Cardiac muscle cell (in vitro differentiated cells and primary cell): ENCODE data around the gene C11orf87. TPM values are rescaled to one million over a fixed set of nuclear protein-coding genes. Genes with fewer than 3 reads are reported as not detected.
A peak's percentile ranks its signal among the peaks of the same experiment; 100 is the strongest.

ENCODE experiments used
- DNase-seq, 2 donors: peaks; one replicate each; pipeline versions ENCODE4 v3.0.0 to v3.0.0-alpha.2; 2010 to 2017; ENCODE audit warnings: low read depth in 1 of 2, low spot score in 1 of 2
- H3K27ac ChIP-seq: fragments of 200-600 bp; sonication (generic); 2 replicates; pipeline ENCODE4 v1.5.1; 2016
- H3K27me3 ChIP-seq: fragments of 200-600 bp; sonication (generic); 2 replicates; pipeline ENCODE4 v1.6.0; 2016; ENCODE audit warnings: control low read depth
- H3K36me3 ChIP-seq: fragments of 200-600 bp; sonication (generic); 2 replicates; pipeline ENCODE4 v1.5.1; 2016; ENCODE audit warnings: control low read depth
- H3K4me1 ChIP-seq: fragments of 200-600 bp; sonication (generic); 2 replicates; pipeline ENCODE4 v1.8.1; 2017; ENCODE audit warnings: low read depth, mild to moderate bottlenecking, mixed run types
- H3K4me3 ChIP-seq: fragments of 200-600 bp; sonication (generic); 2 replicates; pipeline ENCODE4 v1.5.1; 2016; ENCODE audit warnings: mild to moderate bottlenecking
- H3K9me3 ChIP-seq: fragments of 200-600 bp; sonication (generic); 2 replicates; pipeline ENCODE4 v1.5.1; 2017; ENCODE audit warnings: low read depth, mild to moderate bottlenecking, control low read depth
- polyA plus RNA-seq: library from polyadenylated mRNA; unstranded; fragments of >200 nt; fragmentation: Nextera tagmentation; extraction: Ambion mirVana; gene quantifications from 2 replicates; pipeline ENCODE4 v1.2.1, GENCODE V29; 2016
- total RNA-seq: library from RNA; depleted of rRNA; stranded (reverse); fragments of >200 nt; gene quantifications from 2 replicates; pipeline ENCODE4 v1.2.3, GENCODE V29; 2016
- TF ChIP-seq, protein P1 (sequence below): IDR thresholded peaks from 2 replicates; pipeline ENCODE4 v1.5.1; 2012; ENCODE audit warnings: low read depth, mild to moderate bottlenecking, low read length

Gene C11orf87
- total and polyA plus RNA-seq, 2 experiments from 2014 or later, result 0.34 to 0.42 TPM

DNA sequence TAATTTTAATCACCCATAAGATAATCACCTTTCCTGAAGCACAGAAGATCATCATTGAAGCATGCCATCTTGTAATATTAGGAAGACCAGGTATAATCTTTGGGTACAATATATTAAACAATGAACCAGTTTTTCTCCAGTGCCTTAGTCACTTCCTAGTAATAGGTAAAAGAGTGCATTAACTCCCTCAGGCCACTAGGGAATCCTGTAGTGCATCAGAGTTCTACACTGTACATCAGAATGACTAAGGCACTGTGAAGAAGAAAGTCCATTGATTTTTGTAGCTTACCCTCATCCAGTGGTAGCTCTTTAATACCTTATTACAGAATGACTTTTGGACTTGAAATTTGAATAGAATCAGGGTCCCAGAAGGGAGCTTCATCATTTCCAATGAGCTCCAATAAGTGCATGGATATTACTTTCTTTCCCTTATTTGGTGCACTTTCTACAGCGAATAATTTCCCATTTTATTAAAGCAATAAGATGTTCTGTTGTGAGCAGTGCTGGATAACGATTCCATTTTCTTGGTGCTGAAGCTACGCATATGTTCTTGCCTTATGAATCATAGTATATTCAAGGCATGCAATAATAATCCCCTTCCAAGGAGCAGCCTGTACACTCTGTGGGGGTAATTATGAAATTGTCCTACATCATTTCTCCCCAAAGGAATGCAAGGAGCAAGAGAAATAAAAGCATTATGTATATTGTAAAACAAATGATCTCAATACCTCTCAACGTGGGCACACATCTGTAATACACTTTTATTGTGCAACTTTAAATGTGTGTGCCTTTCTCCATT is 4.7 kb downstream of the C11orf87 start:
- TF ChIP-seq, protein P1, sequence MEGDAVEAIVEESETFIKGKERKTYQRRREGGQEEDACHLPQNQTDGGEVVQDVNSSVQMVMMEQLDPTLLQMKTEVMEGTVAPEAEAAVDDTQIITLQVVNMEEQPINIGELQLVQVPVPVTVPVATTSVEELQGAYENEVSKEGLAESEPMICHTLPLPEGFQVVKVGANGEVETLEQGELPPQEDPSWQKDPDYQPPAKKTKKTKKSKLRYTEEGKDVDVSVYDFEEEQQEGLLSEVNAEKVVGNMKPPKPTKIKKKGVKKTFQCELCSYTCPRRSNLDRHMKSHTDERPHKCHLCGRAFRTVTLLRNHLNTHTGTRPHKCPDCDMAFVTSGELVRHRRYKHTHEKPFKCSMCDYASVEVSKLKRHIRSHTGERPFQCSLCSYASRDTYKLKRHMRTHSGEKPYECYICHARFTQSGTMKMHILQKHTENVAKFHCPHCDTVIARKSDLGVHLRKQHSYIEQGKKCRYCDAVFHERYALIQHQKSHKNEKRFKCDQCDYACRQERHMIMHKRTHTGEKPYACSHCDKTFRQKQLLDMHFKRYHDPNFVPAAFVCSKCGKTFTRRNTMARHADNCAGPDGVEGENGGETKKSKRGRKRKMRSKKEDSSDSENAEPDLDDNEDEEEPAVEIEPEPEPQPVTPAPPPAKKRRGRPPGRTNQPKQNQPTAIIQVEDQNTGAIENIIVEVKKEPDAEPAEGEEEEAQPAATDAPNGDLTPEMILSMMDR, result peak; percentile 39
- no peak for DNase-seq
- Histone ChIP-seq H3K36me3 (no peaks in the 10 kb centered on the region), H3K4me3 (no peak overlapping the region), H3K27ac (no peak overlapping the region), H3K4me1 (peaks cover 8% of the 10 kb centered on the region), H3K9me3 (no peaks in the 10 kb centered on the region), H3K27me3 (peaks cover 86% of the 10 kb centered on the region)

DNA sequence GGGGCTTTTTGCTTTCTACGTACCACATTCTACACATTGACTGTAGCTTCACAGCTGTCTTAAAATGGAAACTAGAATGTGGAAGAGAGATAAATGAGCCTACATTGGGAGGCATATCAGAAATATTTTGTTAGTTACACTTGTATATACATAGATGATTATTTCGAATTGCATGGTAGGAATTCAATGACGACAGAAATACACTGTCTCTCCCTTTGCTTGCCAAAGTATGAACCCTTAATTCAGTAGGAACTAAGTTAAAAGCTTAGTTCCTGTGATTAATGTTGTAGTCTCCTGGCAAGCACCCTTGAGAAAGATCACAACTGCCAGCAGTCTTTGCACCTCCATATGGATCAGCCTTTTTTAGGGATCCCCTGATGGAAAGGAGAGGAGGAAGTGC is 10.1 kb downstream of the C11orf87 start:
- no peaks in the 10 kb centered on the region for H3K36me3 ChIP-seq
- H3K27me3 ChIP-seq, result peaks cover 31% of the 10 kb centered on the region
- no peak overlapping the region for H3K27ac ChIP-seq
- no peaks in the 10 kb centered on the region for H3K9me3 ChIP-seq
- DNase-seq, result no peak
- H3K4me3 ChIP-seq, result no peak overlapping the region
- no peaks in the 10 kb centered on the region for H3K4me1 ChIP-seq
- TF ChIP-seq, protein P1, result no peak

DNA sequence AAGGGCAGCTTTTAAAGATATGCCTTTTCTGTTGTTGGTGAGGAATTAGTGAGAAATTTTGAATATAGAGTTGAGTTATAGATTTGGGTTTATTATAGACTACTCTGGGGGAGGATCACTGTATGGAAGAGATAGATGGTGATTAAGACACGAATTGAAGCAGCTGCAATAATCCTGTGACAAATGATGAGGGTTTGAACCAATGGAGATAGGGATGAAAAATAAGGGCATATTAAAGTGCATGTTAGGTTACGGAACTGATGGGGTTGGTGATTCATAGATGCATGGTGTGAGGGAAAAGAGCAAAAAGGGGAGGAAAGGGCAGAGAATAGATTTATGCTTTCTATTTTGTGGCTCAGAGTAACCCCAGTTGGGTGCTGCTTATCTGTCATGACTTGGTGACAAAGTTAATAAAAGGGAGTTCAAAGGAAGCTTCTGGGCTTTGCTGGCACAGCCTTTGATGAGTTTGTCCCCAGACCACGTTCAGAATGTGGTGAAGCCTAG is 11.8 kb downstream of the C11orf87 start:
- TF ChIP-seq, protein P1, result no peak
- no peaks in the 10 kb centered on the region for H3K36me3 ChIP-seq

DNA sequence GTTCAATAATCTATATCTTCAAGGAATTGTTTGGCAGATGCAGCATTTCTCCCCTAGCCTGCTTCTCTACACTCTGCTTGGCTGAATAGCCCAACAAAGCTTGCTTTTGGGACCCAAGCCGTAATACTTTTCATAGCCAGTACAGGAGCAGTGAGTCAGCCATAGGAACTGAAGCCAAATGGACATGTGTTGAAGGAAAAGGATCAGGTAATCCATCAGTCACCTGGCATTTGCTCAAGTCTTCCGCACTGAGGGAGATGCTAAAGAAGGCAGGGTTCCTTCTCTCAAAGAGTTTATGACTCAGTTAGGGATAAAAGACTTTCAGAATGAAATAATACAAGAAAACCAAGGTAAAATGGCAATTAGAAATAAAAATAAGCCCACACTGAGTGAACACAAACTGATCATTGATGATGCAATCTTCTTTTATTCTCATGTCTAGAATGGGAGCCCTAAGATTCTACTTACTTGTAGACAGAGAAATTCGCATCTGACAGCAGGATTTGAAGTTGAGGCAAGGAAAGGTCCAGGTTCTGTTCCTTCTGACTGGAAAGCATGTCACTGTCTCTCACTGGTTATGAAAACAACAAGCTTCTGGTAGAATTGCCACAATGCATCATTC is 13.2 kb downstream of the C11orf87 start:
- H3K4me1 ChIP-seq, result no peaks in the 10 kb centered on the region
- H3K27ac ChIP-seq, result no peak overlapping the region
- TF ChIP-seq, protein P1, result no peak
- H3K36me3 ChIP-seq, result no peaks in the 10 kb centered on the region
- H3K4me3 ChIP-seq, result no peak overlapping the region
- DNase-seq, result no peak
- no peaks in the 10 kb centered on the region for H3K9me3 ChIP-seq
- peaks cover 12% of the 10 kb centered on the region for H3K27me3 ChIP-seq

More for the DNA sequence above, 11.8 kb downstream of the C11orf87 start:
- Histone ChIP-seq H3K27me3 (peaks cover 21% of the 10 kb centered on the region), H3K4me1 (no peaks in the 10 kb centered on the region), H3K4me3 (no peak overlapping the region), H3K27ac (no peak overlapping the region), H3K9me3 (no peaks in the 10 kb centered on the region)
- no peak for DNase-seq

DNA sequence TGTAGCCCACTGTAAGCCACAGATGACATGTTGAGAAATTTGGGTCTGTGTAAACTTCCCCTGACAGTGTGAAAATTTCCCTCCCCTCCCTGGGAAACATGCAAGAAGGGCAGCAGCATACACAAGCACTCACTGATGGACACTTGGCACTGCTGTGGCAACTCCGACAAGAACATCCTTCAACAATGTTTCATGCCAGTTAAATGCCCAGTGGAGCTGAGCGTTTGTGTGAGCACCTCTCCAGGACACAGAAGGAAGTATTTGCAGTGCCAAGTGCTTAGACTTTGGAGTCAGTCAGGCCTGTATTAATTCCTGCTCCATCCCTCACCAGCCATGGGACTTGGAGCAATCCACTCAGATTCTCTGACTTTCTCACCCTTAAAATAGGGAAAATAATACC is 17.7 kb downstream of the C11orf87 start:
- H3K27me3 ChIP-seq, result no peaks in the 10 kb centered on the region
- TF ChIP-seq, protein P1, result no peak
- no peaks in the 10 kb centered on the region for H3K9me3 ChIP-seq
- H3K4me1 ChIP-seq, result no peaks in the 10 kb centered on the region
- H3K27ac ChIP-seq, result no peak overlapping the region
- no peak overlapping the region for H3K4me3 ChIP-seq
- no peaks in the 10 kb centered on the region for H3K36me3 ChIP-seq
- no peak for DNase-seq
